Measurements from ENCODE around the gene RGS3.

DNA sequence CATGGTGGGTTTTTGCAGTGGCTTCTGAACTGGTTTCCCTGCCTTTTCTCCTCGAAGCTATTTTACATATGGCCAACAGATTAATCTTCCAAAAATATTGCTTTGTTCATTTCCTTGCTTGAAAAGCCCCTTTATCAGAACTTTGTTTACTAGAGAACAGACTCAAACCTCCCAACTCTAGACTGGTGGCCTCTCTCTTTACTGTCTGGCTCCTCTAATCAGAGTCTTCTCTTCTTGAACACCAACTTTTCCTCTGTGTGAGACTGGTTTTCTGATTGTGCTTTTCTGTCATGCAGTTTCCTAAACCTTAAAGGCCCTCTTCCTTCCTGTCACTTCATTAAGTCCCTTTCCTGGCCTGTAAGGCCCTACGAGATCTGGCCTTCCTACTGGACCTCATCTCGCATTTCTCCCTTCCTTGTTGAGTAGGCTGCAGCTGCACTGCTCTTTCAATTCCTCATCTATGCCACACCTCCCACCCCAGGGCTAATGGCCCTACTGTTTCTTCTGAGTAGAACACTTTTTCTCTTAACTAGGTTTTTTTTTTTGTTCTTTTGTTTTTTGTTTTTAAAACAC, 47.3 kb upstream of the RGS3 start:
- TF ChIP-seq POLR2A (IDR thresholded peaks at IDR 0.05; ENCODE audit: low read length) = no peak
- no peak for TF ChIP-seq GATA1 (IDR thresholded peaks at IDR 0.05; ENCODE audit: low read depth, low read length)

Data from erythroblast (primary cell).